Mucosa of descending colon (tissue), 3 donors: ENCODE results near the gene FAM117B. TPM values are rescaled to one million over a fixed set of nuclear protein-coding genes. Genes with fewer than 3 reads are reported as not detected.

Experiments
- ATAC-seq: fragments of 200-7000 bp; cut with Tn5 transposase; one replicate; pipeline ENCODE4 v1.9.1; 2020; ENCODE audit warnings: mild to moderate bottlenecking, moderate library complexity
- DNase-seq, 3 donors: peaks; one replicate each; pipeline ENCODE4 v3.0.0-alpha.2; 2020
- H3K36me3 ChIP-seq: fragments of 200-600 bp; one replicate; pipeline ENCODE4 v1.8.0; 2021; ENCODE audit warnings: low read depth, mild to moderate bottlenecking
- H3K4me1 ChIP-seq: fragments of 200-600 bp; one replicate; pipeline ENCODE4 v1.8.0; 2021; ENCODE audit warnings: low read depth, mild to moderate bottlenecking
- H3K4me3 ChIP-seq: fragments of 200-600 bp; one replicate; pipeline ENCODE4 v1.8.0; 2021; ENCODE audit warnings: mild to moderate bottlenecking
- H3K9me3 ChIP-seq: fragments of 200-600 bp; one replicate; pipeline ENCODE4 v1.8.0; 2021; ENCODE audit warnings: mild to moderate bottlenecking
- intact Hi-C, 2 donors: fragments of 100-400 bp; cut with DNase I in 1 of 2; cut with micrococcal nuclease in 1 of 2; formaldehyde crosslinking; loops; one replicate each; pipeline versions ENCODE4 v1.11.0 to v1.11.1; 2022; cut with DNase I, micrococcal nuclease
- total RNA-seq, 3 donors: library from RNA; stranded (reverse); fragmentation: NEBNext Ultra II Directional in 2 of 3; extraction: Animal tissue kit (Norgen Biotek cat#: 25700) in 2 of 3; gene quantifications; one replicate each; pipeline versions ENCODE4 v1.2.1 to v1.2.4, GENCODE V29; 2021 to 2023
- TF ChIP-seq, protein P1 (sequence below): fragments of 200-600 bp; IDR thresholded peaks from one replicate; pipeline ENCODE4 v1.8.0; 2022; ENCODE audit warnings: antibody characterized with exemption, mild to moderate bottlenecking
- donor health status: DM: no; HTN: no; CAD: no; lungs with moderate emphysema.
- donor health status: DM: no; HTN: no; CAD: no.
- donor health status: DM: no; HTN: yes; CAD: no.

Gene FAM117B
- total RNA-seq, 3 donors from 2014 or later = 11.5 to 21.7 (median 15.4) TPM

DNA sequence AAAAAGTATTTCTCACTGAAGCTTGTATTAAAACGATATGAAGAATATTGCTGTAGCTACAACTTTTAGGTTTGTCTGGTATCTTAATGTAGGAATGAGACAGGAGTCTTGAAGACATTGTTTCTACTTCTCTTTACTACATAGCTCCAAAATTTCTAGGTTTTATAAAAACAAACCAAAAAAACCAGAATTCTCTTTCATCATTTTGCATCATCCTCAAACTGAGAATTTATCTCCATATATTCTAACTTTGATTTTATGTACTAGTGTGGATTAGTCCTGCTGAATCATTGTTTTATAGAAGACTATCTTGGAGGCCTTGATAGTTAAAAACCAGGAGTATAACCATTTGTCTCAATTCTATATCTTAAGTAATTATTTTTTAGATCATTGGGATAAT lies 136.6 kb downstream of the FAM117B start:
- Histone ChIP-seq H3K4me1 (no peaks in the 10 kb centered on the region), H3K36me3 (no peaks in the 10 kb centered on the region), H3K9me3 (no peaks in the 10 kb centered on the region), H3K4me3 (no peak overlapping the region)
- TF ChIP-seq, protein P1, sequence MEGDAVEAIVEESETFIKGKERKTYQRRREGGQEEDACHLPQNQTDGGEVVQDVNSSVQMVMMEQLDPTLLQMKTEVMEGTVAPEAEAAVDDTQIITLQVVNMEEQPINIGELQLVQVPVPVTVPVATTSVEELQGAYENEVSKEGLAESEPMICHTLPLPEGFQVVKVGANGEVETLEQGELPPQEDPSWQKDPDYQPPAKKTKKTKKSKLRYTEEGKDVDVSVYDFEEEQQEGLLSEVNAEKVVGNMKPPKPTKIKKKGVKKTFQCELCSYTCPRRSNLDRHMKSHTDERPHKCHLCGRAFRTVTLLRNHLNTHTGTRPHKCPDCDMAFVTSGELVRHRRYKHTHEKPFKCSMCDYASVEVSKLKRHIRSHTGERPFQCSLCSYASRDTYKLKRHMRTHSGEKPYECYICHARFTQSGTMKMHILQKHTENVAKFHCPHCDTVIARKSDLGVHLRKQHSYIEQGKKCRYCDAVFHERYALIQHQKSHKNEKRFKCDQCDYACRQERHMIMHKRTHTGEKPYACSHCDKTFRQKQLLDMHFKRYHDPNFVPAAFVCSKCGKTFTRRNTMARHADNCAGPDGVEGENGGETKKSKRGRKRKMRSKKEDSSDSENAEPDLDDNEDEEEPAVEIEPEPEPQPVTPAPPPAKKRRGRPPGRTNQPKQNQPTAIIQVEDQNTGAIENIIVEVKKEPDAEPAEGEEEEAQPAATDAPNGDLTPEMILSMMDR = no peak
- DNase-seq = no peak
- intact Hi-C loops = no loop called here
- ATAC-seq = no peak

GRCh38 chr2:202771741-202772460 lies 137.1 kb downstream of the FAM117B start:
- Histone ChIP-seq H3K36me3 (no peaks in the 10 kb centered on the region), H3K4me1 (no peaks in the 10 kb centered on the region), H3K9me3 (no peaks in the 10 kb centered on the region), H3K4me3 (no peak overlapping the region)
- intact Hi-C loops = no loop called here
- ATAC-seq (no peak), DNase-seq (no peak)
- TF ChIP-seq, protein P1 = no peak

DNA sequence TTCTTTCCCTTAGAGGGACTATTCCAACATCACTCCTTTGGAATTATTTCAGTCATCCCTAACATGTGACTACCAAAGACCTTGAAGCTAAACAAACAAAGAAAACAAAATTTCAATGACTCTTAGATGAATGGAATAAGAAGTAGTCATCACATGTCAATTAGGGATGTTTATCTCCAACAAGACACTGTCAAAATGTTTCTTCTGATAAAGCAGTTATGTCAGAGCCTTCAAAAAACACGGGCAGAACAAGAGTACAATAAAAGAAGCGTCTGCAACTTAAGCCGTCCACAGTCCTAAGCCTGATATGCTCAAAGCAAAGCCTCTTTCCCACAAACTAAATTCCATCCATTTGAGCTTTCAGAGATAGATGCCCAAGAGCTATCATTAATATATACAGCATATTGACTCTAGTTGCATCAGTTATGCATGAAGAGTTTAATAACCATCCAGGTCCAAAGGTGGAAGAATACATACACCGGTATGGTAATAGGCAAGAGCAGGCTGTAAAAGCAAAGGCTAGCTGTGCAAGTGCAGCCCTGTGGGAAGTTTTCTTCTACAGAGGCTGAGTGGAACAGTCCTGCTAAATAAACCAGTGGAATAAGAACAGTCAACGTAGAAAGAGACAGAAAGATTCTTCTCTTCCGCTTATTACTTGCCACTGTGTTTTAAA lies 138.7 kb downstream of the FAM117B start:
- H3K4me3 ChIP-seq = no peak overlapping the region
- no peaks in the 10 kb centered on the region for H3K4me1 ChIP-seq
- H3K9me3 ChIP-seq = no peaks in the 10 kb centered on the region
- DNase-seq (no peak), ATAC-seq (peak; percentile 79)
- TF ChIP-seq, protein P1 = no peak
- intact Hi-C loops = no loop called here
- no peaks in the 10 kb centered on the region for H3K36me3 ChIP-seq

DNA sequence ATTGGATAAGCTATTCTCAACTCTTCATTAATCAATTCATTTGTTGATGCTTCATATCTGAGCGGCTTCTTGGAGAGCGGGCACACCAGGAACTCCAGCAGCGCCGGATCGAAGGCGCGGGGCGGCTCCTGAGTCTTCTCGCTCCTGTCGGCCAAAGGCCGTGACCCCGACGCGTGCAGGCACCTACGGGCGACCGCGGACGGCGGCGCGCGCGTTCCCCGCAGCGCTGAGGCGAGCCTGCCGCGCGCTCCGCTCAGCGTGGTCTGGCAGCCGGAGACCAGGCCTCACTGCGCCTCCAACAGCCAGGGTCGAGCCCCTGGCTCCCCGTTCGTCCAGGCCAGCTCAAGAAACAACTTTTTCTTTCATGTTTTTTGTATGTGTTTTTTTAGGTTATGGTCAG lies 139.3 kb downstream of the FAM117B start:
- ATAC-seq (no peak), DNase-seq (no peak)
- intact Hi-C loops = no loop called here
- H3K36me3 ChIP-seq = no peaks in the 10 kb centered on the region
- H3K4me1 ChIP-seq = no peaks in the 10 kb centered on the region
- TF ChIP-seq, protein P1 = no peak
- no peak overlapping the region for H3K4me3 ChIP-seq
- no peaks in the 10 kb centered on the region for H3K9me3 ChIP-seq

- ATAC-seq = no peak
- Histone ChIP-seq H3K9me3 (no peaks in the 10 kb centered on the region), H3K4me3 (no peak overlapping the region), H3K36me3 (no peaks in the 10 kb centered on the region), H3K4me1 (no peaks in the 10 kb centered on the region)
- TF ChIP-seq, protein P1 = no peak
- DNase-seq = no peak
- intact Hi-C loops = no loop called here
These were observed 143.4 kb downstream of the FAM117B start for GRCh38 chr2:202778217-202778616.
